DND-41 (cell line): ENCODE results near the gene PNKP.

Source experiments
- CTCF ChIP-seq: IDR thresholded peaks from 2 replicates; pipeline ENCODE4 v1.5.1; 2012; ENCODE audit warnings: borderline replicate concordance, low read length, moderate library complexity, mild to moderate bottlenecking; ENCODE audit not compliant: poor library complexity, severe bottlenecking; ENCODE audit errors: extremely low read depth
- EZH2 ChIP-seq: IDR thresholded peaks from 3 replicates; pipeline ENCODE4 v1.6.1; 2012; ENCODE audit warnings: borderline replicate concordance, low read depth, mild to moderate bottlenecking, moderate library complexity, low read length, inconsistent platforms; ENCODE audit not compliant: severe bottlenecking

GRCh38 chr19:49833599-49833998 lies 33.8 kb downstream of the PNKP start:
- no peak for TF ChIP-seq CTCF
- no peak for TF ChIP-seq EZH2
